Left lung (tissue), 10 donors: ENCODE measurements around the gene CYP4F12. TPM values are rescaled to one million over a fixed set of nuclear protein-coding genes. Genes with fewer than 3 reads are reported as not detected.

ENCODE experiments used
- ATAC-seq: fragments of 200-7000 bp; cut with Tn5 transposase; one replicate; pipeline ENCODE4 v1.9.1; 2020; ENCODE audit warnings: moderate library complexity
- DNase-seq, 4 donors: peaks; one replicate each; pipeline ENCODE4 v3.0.0-alpha.2; 2013 to 2020
- H3K27ac ChIP-seq, 2 donors: fragments of 200-600 bp; sonication (generic) in 1 of 2; one replicate each; pipeline versions ENCODE4 v1.5.0 to v1.8.0; 2020 to 2021
- H3K27me3 ChIP-seq, 2 donors: fragments of 200-600 bp; sonication (generic) in 1 of 2; one replicate each; pipeline versions ENCODE4 v1.5.0 to v1.8.0; 2020 to 2021
- H3K36me3 ChIP-seq, 2 donors: fragments of 200-600 bp; sonication (generic) in 1 of 2; one replicate each; pipeline versions ENCODE4 v1.5.0 to v1.8.0; 2020 to 2021
- H3K4me1 ChIP-seq, 2 donors: fragments of 200-600 bp; one replicate each; pipeline ENCODE4 v1.8.0; 2021
- H3K4me3 ChIP-seq, 2 donors: fragments of 200-600 bp; sonication (generic) in 1 of 2; one replicate each; pipeline versions ENCODE4 v1.5.0 to v1.8.0; 2020 to 2021; ENCODE audit warnings: mild to moderate bottlenecking in 1 of 2
- H3K9me3 ChIP-seq, 2 donors: fragments of 200-600 bp; sonication (generic) in 1 of 2; one replicate each; pipeline versions ENCODE4 v1.5.0 to v1.8.0; 2020 to 2021
- CTCF ChIP-seq, 2 donors: fragments of 200-600 bp; sonication (generic) in 1 of 2; IDR thresholded peaks; one replicate each; pipeline versions ENCODE4 v1.5.0 to v1.8.0; 2021; ENCODE audit warnings: antibody characterized with exemption in 2 of 2
- intact Hi-C, 2 donors: fragments of 100-400 bp; cut with DNase I; formaldehyde crosslinking; loops; one replicate each; pipeline versions ENCODE4 v1.11.2 to v1.14.2; 2022
- polyA plus RNA-seq, 6 donors: library from polyadenylated mRNA; unstranded; fragments of 120-200 nt; gene quantifications; one replicate each; pipeline ENCODE4 v1.2.1, GENCODE V29; 2013; ENCODE audit not compliant: insufficient read length in 6 of 6
- total RNA-seq, 2 donors: library from RNA; stranded (reverse); fragmentation: NEBNext Ultra II Directional; extraction: Animal tissue kit (Norgen Biotek cat#: 25700); gene quantifications; one replicate each; pipeline ENCODE4 v1.2.1, GENCODE V29; 2021
- donor health status: DM: no; HTN: yes; CAD: no.
- donor health status: DM: no; HTN: no; CAD: no.

The CYP4F12 gene
- total and polyA plus RNA-seq, 8 donors: 3.8 to 15.8 (median 9.9) TPM

GRCh38 chr19:15730538-15730937 lies 57.7 kb downstream of the CYP4F12 start:
- no peaks in the 10 kb centered on the region for H3K4me1 ChIP-seq
- H3K27me3 ChIP-seq: peaks cover 0 to 24% of the 10 kb centered on the region in 2 donors
- H3K27ac ChIP-seq: no peak overlapping the region
- intact Hi-C loops: no loop called here
- H3K9me3 ChIP-seq: no peaks in the 10 kb centered on the region
- H3K36me3 ChIP-seq: no peaks in the 10 kb centered on the region
- no peak for TF ChIP-seq CTCF (IDR thresholded peaks at IDR 0.05)
- DNase-seq (no peak), ATAC-seq (no peak)
- no peak overlapping the region for H3K4me3 ChIP-seq

GRCh38 chr19:15732388-15732787 lies 59.5 kb downstream of the CYP4F12 start:
- no peak for DNase-seq
- Histone ChIP-seq H3K36me3 (no peaks in the 10 kb centered on the region), H3K4me1 (no peaks in the 10 kb centered on the region), H3K27ac (no peak overlapping the region), H3K4me3 (no peak overlapping the region), H3K27me3 (peaks cover 0 to 5% of the 10 kb centered on the region in 2 donors), H3K9me3 (no peaks in the 10 kb centered on the region)
- no peak for ATAC-seq
- no peak for TF ChIP-seq CTCF (IDR thresholded peaks at IDR 0.05)
- intact Hi-C loops: no loop called here

GRCh38 chr19:15733895-15734294 lies 61.0 kb downstream of the CYP4F12 start:
- Histone ChIP-seq H3K4me3 (no peak overlapping the region), H3K9me3 (no peaks in the 10 kb centered on the region), H3K4me1 (no peaks in the 10 kb centered on the region), H3K27me3 (no peaks in the 10 kb centered on the region), H3K27ac (no peak overlapping the region), H3K36me3 (no peaks in the 10 kb centered on the region)
- no peak for TF ChIP-seq CTCF (IDR thresholded peaks at IDR 0.05)
- intact Hi-C loops: no loop called here
- no peak for DNase-seq
- no peak for ATAC-seq

GRCh38 chr19:15737722-15738121 lies 64.8 kb downstream of the CYP4F12 start, which contains the start of gene OR10H3:
OR10H3 (plus strand) TSS chr19:15737985; CDS start chr19:15741393, 3,408 bp downstream.
- Histone ChIP-seq H3K27ac (no peak within 1 kb of the TSS), H3K9me3 (peaks cover 0 to 21% of the 10 kb centered on the region in 2 donors), H3K27me3 (peaks cover 0 to 14% of the 10 kb centered on the region in 2 donors), H3K4me3 (no peak within 1 kb of the TSS), H3K36me3 (no peaks in the 10 kb centered on the region), H3K4me1 (no peaks in the 10 kb centered on the region)
- ATAC-seq: no peak
- intact Hi-C loops: no loop called here
- no peak for DNase-seq
- no peak for TF ChIP-seq CTCF (IDR thresholded peaks at IDR 0.05)

GRCh38 chr19:15740785-15741184 lies 67.9 kb downstream of the CYP4F12 start:
- peaks cover 0 to 25% of the 10 kb centered on the region in 2 donors for H3K27me3 ChIP-seq
- intact Hi-C loops: no loop called here
- TF ChIP-seq CTCF (IDR thresholded peaks at IDR 0.05): no peak
- no peak overlapping the region for H3K27ac ChIP-seq
- ATAC-seq (no peak), DNase-seq (no peak)
- H3K9me3 ChIP-seq: peaks cover 0 to 21% of the 10 kb centered on the region in 2 donors
- no peak overlapping the region for H3K4me3 ChIP-seq
- no peaks in the 10 kb centered on the region for H3K36me3 ChIP-seq
- no peaks in the 10 kb centered on the region for H3K4me1 ChIP-seq

Other genes with a start within 250 kb of the CYP4F12 start
- gene WIZ, start 223.1 kb upstream of the CYP4F12 start, total RNA-seq: 10 to 100 TPM; 31.0 to 36.2 TPM
- 10 to 100 TPM; 21.5 to 36.4 (median 27.5) TPM for gene WIZ, start 223.1 kb upstream of the CYP4F12 start, polyA plus RNA-seq
- 10 to 100 TPM in 1 of 2 donors, 1 to 10 TPM in 1; 7.6 to 27.1 TPM for gene RASAL3, start 208.5 kb upstream of the CYP4F12 start, total RNA-seq
- gene RASAL3, start 208.5 kb upstream of the CYP4F12 start, polyA plus RNA-seq: 1 to 10 TPM; 2.0 to 3.1 (median 2.5) TPM
- gene PGLYRP2, start 193.6 kb upstream of the CYP4F12 start, total RNA-seq: not detected
- not detected for gene PGLYRP2, start 193.6 kb upstream of the CYP4F12 start, polyA plus RNA-seq
- gene CYP4F22, start 164.6 kb upstream of the CYP4F12 start, total RNA-seq: under 1 TPM in 1 of 2 donors, not detected in 1; 0.15 TPM
- gene CYP4F22, start 164.6 kb upstream of the CYP4F12 start, polyA plus RNA-seq: under 1 TPM in 1 of 6 donors, not detected in 5; 0.07 TPM
- gene CYP4F8, start 57.9 kb upstream of the CYP4F12 start, total RNA-seq: not detected
- under 1 TPM in 2 of 6 donors, not detected in 4; 0.04 to 0.10 TPM for gene CYP4F8, start 57.9 kb upstream of the CYP4F12 start, polyA plus RNA-seq
- gene CYP4F3, start 32.2 kb upstream of the CYP4F12 start, total RNA-seq: 1 to 10 TPM in 1 of 2 donors, under 1 TPM in 1; 0.82 to 3.7 TPM
- gene CYP4F3, start 32.2 kb upstream of the CYP4F12 start, polyA plus RNA-seq: under 1 TPM; 0.14 to 0.32 (median 0.17) TPM
- not detected for gene OR10H2, start 54.9 kb downstream of the CYP4F12 start, total RNA-seq
- not detected for gene OR10H2, start 54.9 kb downstream of the CYP4F12 start, polyA plus RNA-seq
- not detected for gene OR10H3, start 64.9 kb downstream of the CYP4F12 start, total RNA-seq
- gene OR10H3, start 64.9 kb downstream of the CYP4F12 start, polyA plus RNA-seq: not detected
- gene OR10H5, start 114.6 kb downstream of the CYP4F12 start, total RNA-seq: not detected
- under 1 TPM; 0.09 to 0.15 (median 0.11) TPM for gene OR10H5, start 114.6 kb downstream of the CYP4F12 start, polyA plus RNA-seq
- gene OR10H1, start 142.6 kb downstream of the CYP4F12 start, total RNA-seq: under 1 TPM in 1 of 2 donors, not detected in 1; 0.06 TPM
- under 1 TPM in 3 of 6 donors, not detected in 3; 0.04 to 0.11 (median 0.11) TPM for gene OR10H1, start 142.6 kb downstream of the CYP4F12 start, polyA plus RNA-seq
- gene CYP4F2, start 225.0 kb downstream of the CYP4F12 start, total RNA-seq: not detected
- gene CYP4F2, start 225.0 kb downstream of the CYP4F12 start, polyA plus RNA-seq: under 1 TPM in 1 of 6 donors, not detected in 5; 0.34 TPM